ENCODE data around the gene IFRD1.

DNA sequence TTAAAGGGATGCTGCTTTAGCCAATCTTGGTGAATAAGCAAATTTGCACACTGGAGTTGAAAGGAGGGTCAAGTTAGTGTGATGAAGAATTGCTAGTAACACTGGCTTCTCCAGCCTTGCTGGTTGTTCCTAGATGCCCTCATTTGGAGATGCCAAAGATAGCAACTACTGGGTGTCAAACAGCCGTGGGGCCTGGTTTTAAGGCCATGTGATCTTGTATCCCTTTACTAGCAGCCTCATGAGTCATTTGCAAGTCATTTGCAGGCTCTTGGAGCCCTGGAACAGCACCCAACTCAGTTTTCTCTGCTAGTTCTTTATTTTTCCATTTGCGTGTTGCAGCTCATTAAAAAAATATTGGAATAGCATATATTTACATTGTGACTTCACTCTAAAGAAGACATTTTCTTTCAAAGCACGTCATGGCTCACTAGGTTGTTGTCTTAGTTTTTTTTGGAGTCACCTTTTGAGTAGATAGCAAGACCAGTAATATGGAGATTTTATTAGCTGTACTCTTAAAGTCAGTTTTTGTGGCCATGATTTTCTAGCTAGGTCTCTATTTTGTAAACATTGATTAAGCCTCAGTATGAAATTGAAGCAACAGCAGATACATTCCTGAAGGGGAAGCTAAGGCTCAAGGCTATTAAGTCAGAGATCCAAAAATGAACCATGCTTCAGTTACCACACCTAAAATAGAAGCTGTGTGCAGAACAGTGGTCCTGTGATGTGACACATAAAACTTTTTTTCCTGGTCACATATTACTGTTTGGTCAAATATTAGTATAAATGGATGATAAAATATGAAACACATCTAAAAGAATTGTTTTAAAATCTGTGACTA lies 31.8 kb downstream of the IFRD1 start:
- TF ChIP-seq POLR2A (IDR thresholded peaks at IDR 0.05): no peak
- TF ChIP-seq, protein P1, sequence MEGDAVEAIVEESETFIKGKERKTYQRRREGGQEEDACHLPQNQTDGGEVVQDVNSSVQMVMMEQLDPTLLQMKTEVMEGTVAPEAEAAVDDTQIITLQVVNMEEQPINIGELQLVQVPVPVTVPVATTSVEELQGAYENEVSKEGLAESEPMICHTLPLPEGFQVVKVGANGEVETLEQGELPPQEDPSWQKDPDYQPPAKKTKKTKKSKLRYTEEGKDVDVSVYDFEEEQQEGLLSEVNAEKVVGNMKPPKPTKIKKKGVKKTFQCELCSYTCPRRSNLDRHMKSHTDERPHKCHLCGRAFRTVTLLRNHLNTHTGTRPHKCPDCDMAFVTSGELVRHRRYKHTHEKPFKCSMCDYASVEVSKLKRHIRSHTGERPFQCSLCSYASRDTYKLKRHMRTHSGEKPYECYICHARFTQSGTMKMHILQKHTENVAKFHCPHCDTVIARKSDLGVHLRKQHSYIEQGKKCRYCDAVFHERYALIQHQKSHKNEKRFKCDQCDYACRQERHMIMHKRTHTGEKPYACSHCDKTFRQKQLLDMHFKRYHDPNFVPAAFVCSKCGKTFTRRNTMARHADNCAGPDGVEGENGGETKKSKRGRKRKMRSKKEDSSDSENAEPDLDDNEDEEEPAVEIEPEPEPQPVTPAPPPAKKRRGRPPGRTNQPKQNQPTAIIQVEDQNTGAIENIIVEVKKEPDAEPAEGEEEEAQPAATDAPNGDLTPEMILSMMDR (IDR thresholded peaks at IDR 0.05): no peak

All from sigmoid colon (tissue), 3 donors.